Caco-2 (cell line): Measurements from ENCODE around the gene SNX27. TPM values are rescaled to one million over a fixed set of nuclear protein-coding genes. Genes with fewer than 3 reads are reported as not detected.
"Not testable (repeated sequence)": the region's sequence is repeated elsewhere in the genome, so short reads cannot be mapped to it uniquely, and the experiment has no call there.

ENCODE experiments used
- BruUV-seq: library from RNA; stranded (reverse); fragments of 400-500 nt; replicated peaks from 2 replicates; lab custom pipeline; 2021; lab: Mats Ljungman, UMichigan
- CTCF ChIA-PET: fragments of 300-600 bp; sonication (Branson Sonifier 250); formaldehyde crosslinking; loops from one replicate; lab custom pipeline; 2022; ENCODE audit warnings: antibody characterized with exemption; lab: Charles Lee
- POLR2A ChIA-PET: fragments of 300-600 bp; sonication (Branson Sonifier 250); formaldehyde crosslinking; loops from one replicate; lab custom pipeline; 2022; ENCODE audit warnings: antibody characterized with exemption; lab: Charles Lee
- DNase-seq, 2 experiments: peaks; one replicate each; pipeline versions ENCODE4 v3.0.0 to v3.0.0-alpha.2; 2020 to 2022
- H3K27me3 ChIP-seq: replicated peaks from 2 replicates; pipeline ENCODE4 v1.6.0; 2011; ENCODE audit warnings: low read length; ENCODE audit not compliant: control insufficient read depth, insufficient read depth
- H3K36me3 ChIP-seq: 2 replicates; pipeline ENCODE4 v1.5.1; 2011; ENCODE audit warnings: low read length; ENCODE audit not compliant: control insufficient read depth, insufficient read depth
- H3K4me1 ChIP-seq: fragments of 250-450 bp; sonication (Bioruptor Pico); 2 replicates; pipeline ENCODE4 v1.5.1; 2020; ENCODE audit warnings: mild to moderate bottlenecking
- H3K4me3 ChIP-seq: 2 replicates; pipeline ENCODE4 v1.5.1; 2011; ENCODE audit warnings: low read depth, mild to moderate bottlenecking, control low read depth, low read length
- H3K9me3 ChIP-seq: fragments of 250-450 bp; sonication (Bioruptor Pico); 2 replicates; pipeline ENCODE4 v1.5.1; 2020; ENCODE audit warnings: mild to moderate bottlenecking, moderate library complexity
- H3K27ac Mint-ChIP-seq: one replicate; pipeline ENCODE4 v1.8.0; 2022; ENCODE audit warnings: mixed read lengths; ENCODE audit not compliant: unreplicated experiment
- H3K27me3 Mint-ChIP-seq: one replicate; pipeline ENCODE4 v1.8.0; 2022; ENCODE audit warnings: mixed read lengths; ENCODE audit not compliant: insufficient read depth, unreplicated experiment
- H3K36me3 Mint-ChIP-seq: one replicate; pipeline ENCODE4 v1.8.0; 2022; ENCODE audit warnings: mild to moderate bottlenecking, mixed read lengths; ENCODE audit not compliant: insufficient read depth, unreplicated experiment
- H3K4me1 Mint-ChIP-seq: one replicate; pipeline ENCODE4 v1.8.0; 2022; ENCODE audit warnings: low read depth, mixed read lengths; ENCODE audit not compliant: unreplicated experiment
- H3K4me3 Mint-ChIP-seq: one replicate; pipeline ENCODE4 v1.8.0; 2022; ENCODE audit warnings: mild to moderate bottlenecking, moderate library complexity, mixed read lengths; ENCODE audit not compliant: unreplicated experiment
- H3K9me3 Mint-ChIP-seq: one replicate; pipeline ENCODE4 v1.8.0; 2022; ENCODE audit warnings: mixed read lengths; ENCODE audit not compliant: unreplicated experiment
- intact Hi-C: fragments of 100-400 bp; cut with micrococcal nuclease; formaldehyde crosslinking; loops from one replicate; pipeline ENCODE4 v1.10.0; 2022; ENCODE audit not compliant: unreplicated experiment
- total RNA-seq: library from RNA; stranded (reverse); gene quantifications from 2 replicates; pipeline ENCODE4 v1.2.3, GENCODE V29; 2022
- TF ChIP-seq, protein P1 (sequence below), 2 experiments: fragments of 200-600 bp in 1 of 2; IDR thresholded peaks; 1 replicate in 1 of 2; 2 replicates in 1 of 2; pipeline versions ENCODE4 v1.5.1 to v1.8.0; 2011 to 2022; ENCODE audit warnings: antibody characterized with exemption in 1 of 2, control low read depth in 1 of 2, inconsistent platforms in 1 of 2, low read depth in 1 of 2, low read length in 1 of 2, mild to moderate bottlenecking in 1 of 2, moderate library complexity in 1 of 2; ENCODE audit not compliant: insufficient read depth in 1 of 2, severe bottlenecking in 1 of 2, unreplicated experiment in 1 of 2

SNX27 gene
- total RNA-seq, 1 experiment from 2014 or later: 47.2 TPM

DNA sequence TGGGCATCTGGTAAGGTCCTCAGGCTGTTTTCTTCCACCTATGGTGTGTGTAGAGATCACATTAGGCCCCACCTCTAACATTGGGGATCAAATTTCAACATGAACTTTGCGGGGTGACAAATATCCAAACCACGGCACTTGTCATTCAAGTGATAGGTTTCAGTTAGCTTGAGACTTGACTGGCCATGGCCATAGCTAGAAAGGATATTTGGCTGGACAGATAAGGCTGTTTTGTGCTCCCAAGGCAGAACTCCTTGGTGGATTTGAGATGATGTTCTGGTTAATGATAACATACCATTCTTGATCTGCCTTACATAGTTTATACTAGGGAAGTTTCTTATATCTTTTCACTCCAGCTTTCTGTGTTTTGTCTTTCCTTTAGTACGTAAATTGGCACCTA lies 56.2 kb downstream of the SNX27 start:
- no peaks in the 10 kb centered on the region for H3K27me3 Mint-ChIP-seq
- TF ChIP-seq, protein P1, sequence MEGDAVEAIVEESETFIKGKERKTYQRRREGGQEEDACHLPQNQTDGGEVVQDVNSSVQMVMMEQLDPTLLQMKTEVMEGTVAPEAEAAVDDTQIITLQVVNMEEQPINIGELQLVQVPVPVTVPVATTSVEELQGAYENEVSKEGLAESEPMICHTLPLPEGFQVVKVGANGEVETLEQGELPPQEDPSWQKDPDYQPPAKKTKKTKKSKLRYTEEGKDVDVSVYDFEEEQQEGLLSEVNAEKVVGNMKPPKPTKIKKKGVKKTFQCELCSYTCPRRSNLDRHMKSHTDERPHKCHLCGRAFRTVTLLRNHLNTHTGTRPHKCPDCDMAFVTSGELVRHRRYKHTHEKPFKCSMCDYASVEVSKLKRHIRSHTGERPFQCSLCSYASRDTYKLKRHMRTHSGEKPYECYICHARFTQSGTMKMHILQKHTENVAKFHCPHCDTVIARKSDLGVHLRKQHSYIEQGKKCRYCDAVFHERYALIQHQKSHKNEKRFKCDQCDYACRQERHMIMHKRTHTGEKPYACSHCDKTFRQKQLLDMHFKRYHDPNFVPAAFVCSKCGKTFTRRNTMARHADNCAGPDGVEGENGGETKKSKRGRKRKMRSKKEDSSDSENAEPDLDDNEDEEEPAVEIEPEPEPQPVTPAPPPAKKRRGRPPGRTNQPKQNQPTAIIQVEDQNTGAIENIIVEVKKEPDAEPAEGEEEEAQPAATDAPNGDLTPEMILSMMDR (IDR thresholded peaks at IDR 0.05; ENCODE audit: insufficient read depth in 1 of 2, low read depth in 1 of 2, low read length in 1 of 2, severe bottlenecking in 1 of 2, unreplicated experiment in 1 of 2): no peak
- H3K4me1 Mint-ChIP-seq: no peaks in the 10 kb centered on the region
- Histone ChIP-seq H3K27me3 (no peaks in the 10 kb centered on the region), H3K9me3 (no peaks in the 10 kb centered on the region), H3K4me1 (no peaks in the 10 kb centered on the region), H3K4me3 (no peak overlapping the region), H3K36me3 (peaks cover 2% of the 10 kb centered on the region; the same call in 1 of the 2 replicates)
- POLR2A ChIA-PET: interaction anchor here (0.5 kb wide), 2 partner anchors 75 to 92 kb away, joined by 3 to 4 read pairs; no protein-coding TSS in a partner anchor
- peaks cover 38% of the 10 kb centered on the region for H3K36me3 Mint-ChIP-seq
- CTCF ChIA-PET: no interaction called here
- peaks cover 17% of the 10 kb centered on the region for H3K9me3 Mint-ChIP-seq
- no TSS peak for BruUV-seq
- H3K4me3 Mint-ChIP-seq: no peak overlapping the region
- intact Hi-C loops: loop anchor here (10.0 kb wide), 1 partner anchor 73 kb away; no protein-coding TSS in a partner anchor
- no peak overlapping the region for H3K27ac Mint-ChIP-seq
- no peak for DNase-seq

DNA sequence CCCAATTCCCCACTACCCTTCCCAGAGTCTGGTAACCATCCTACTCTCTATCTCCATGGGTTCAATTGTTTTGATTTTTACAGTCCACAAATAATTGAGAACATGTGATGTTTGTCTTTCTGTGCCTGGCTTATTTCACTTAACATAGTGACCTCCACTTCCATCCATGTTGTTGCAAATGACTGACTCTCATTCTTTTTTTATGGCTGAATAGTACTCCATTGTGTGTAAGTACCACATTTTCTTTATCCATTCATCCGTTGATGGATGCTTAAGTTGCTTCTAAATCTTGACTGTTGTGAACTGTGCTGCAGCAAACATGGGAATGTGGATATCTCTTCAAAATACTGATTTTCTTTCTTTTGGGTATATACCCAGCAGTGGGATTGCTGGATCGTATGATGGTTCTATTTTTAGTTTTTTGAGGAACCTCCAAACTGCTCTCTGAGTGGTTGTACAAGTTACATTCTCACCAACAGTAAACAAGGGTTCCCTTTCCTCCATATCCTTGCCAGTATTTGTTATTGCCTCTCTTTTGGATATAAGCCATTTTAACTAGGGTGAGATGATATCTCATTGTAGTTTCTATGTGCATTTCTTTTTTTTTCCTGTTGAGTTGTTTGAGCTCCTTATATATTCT lies 58.3 kb downstream of the SNX27 start:
- H3K27me3 Mint-ChIP-seq, H3K27me3 ChIP-seq, H3K4me3 ChIP-seq, H3K27ac Mint-ChIP-seq, DNase-seq, intact Hi-C loops, CTCF ChIA-PET, BruUV-seq, H3K4me3 Mint-ChIP-seq, H3K36me3 ChIP-seq, H3K9me3 ChIP-seq, H3K4me1 Mint-ChIP-seq, H3K4me1 ChIP-seq, POLR2A ChIA-PET: not testable (repeated sequence)
- peaks cover 26% of the 10 kb centered on the region for H3K36me3 Mint-ChIP-seq
- H3K9me3 Mint-ChIP-seq: peaks cover 17% of the 10 kb centered on the region

DNA sequence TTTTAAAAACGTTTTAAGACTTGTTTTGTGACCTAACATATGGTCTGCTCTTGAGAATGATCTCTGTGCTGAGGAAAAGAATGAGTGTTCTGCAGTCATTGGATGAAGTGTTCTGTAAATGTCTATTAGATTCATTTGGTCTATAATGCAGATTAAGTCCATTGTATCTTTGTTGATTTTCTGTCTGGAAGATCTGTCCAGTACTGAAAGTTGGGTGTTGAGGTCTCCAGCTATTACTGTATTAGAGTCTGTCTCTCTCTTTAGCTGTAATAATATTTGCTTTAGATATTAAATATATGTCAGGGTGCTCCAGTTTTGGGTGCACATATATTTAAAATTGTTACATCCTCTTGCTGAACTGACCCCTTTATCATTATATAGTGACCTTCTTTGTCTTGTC lies 61.6 kb downstream of the SNX27 start:
- no peak for DNase-seq
- Histone ChIP-seq H3K4me3 (no peak overlapping the region), H3K4me1 (no peaks in the 10 kb centered on the region), H3K36me3 (peaks cover 2% of the 10 kb centered on the region; the same call in 1 of the 2 replicates), H3K27me3 (no peaks in the 10 kb centered on the region), H3K9me3 (no peaks in the 10 kb centered on the region)
- peaks cover 17% of the 10 kb centered on the region for H3K9me3 Mint-ChIP-seq
- H3K27me3 Mint-ChIP-seq: no peaks in the 10 kb centered on the region
- BruUV-seq: no TSS peak
- CTCF ChIA-PET: no interaction called here
- peaks cover 20% of the 10 kb centered on the region for H3K36me3 Mint-ChIP-seq
- H3K4me1 Mint-ChIP-seq: no peaks in the 10 kb centered on the region
- H3K4me3 Mint-ChIP-seq: no peak overlapping the region
- intact Hi-C loops: no loop called here
- H3K27ac Mint-ChIP-seq: no peak overlapping the region
- POLR2A ChIA-PET: no interaction called here
- TF ChIP-seq, protein P1 (IDR thresholded peaks at IDR 0.05; ENCODE audit: insufficient read depth in 1 of 2, low read depth in 1 of 2, low read length in 1 of 2, severe bottlenecking in 1 of 2, unreplicated experiment in 1 of 2): no peak
